ENCODE data around the gene IFT122. TPM values are rescaled to one million over a fixed set of nuclear protein-coding genes. Genes with fewer than 3 reads are reported as not detected.

Gene IFT122
- total and polyA plus RNA-seq, 2 donors (not counting 3 experiments of a cell fraction or from before 2014, with no cell fraction given) = 38.4 to 41.7 TPM

GRCh38 chr3:129528589-129529100 lies 88.6 kb downstream of the IFT122 start, which contains the start of gene RHO:
TSS of gene RHO (plus strand) at chr3:129528639. CDS start at chr3:129528734, 95 bp downstream.
- Histone ChIP-seq H3K9me1 (replicated peaks; ENCODE audit: control insufficient read depth, extremely low read depth, insufficient read depth, low read length) (no peaks in the 10 kb centered on the region), H4K20me1 (replicated peaks; ENCODE audit: control insufficient read depth, extremely low read depth, insufficient read depth, low read length) (no peaks in the 10 kb centered on the region), H3K4me1 (ENCODE audit: control insufficient read depth, extremely low read depth, insufficient read depth, low read length) (peaks cover 11% of the 10 kb centered on the region), H2AFZ (ENCODE audit: low read depth, low read length) (no peak within 1 kb of the TSS), H3K36me3 (ENCODE audit: control insufficient read depth in 2 of 2, extremely low read depth in 1 of 2, insufficient read depth in 2 of 2, low read length in 2 of 2) (no peaks in the 10 kb centered on the region), H3K79me2 (ENCODE audit: control insufficient read depth, insufficient read depth, low read length) (no peaks in the 10 kb centered on the region), H3K9ac (replicated peaks; ENCODE audit: extremely low read depth, insufficient read depth, low read length) (no peak within 1 kb of the TSS), H3K27ac (ENCODE audit: insufficient read depth, low read depth, low read length) (no peak within 1 kb of the TSS), H3K4me2 (ENCODE audit: insufficient read depth, low read length) (no peak within 1 kb of the TSS), H3K27me3 (ENCODE audit: control insufficient read depth in 2 of 2, insufficient read depth in 2 of 2, low read length in 2 of 2) (no peaks in the 10 kb centered on the region), H3K4me3 (replicated peaks in 1 of 3; ENCODE audit: insufficient read depth in 1 of 3, low read depth in 1 of 3, low read length in 3 of 3) (no peak within 1 kb of the TSS), H3K9me3 (replicated peaks; ENCODE audit: control insufficient read depth, insufficient read depth, low read length) (no peaks in the 10 kb centered on the region)
- POLR2A ChIA-PET = interaction anchor here (0.6 kb wide), 1 partner anchor 231 kb away, joined by 3 read pairs; no protein-coding TSS in a partner anchor
- CTCF ChIA-PET = no interaction called here
- BruUV-seq (replicated peaks) = no TSS peak
- intact Hi-C loops (cut with micrococcal nuclease) = no loop called here
- DNase-seq (ENCODE audit: low read depth, low spot score) = no peak
- dilution Hi-C loops (cut with MboI; ENCODE audit: extremely low pct_ligation_motif_present, low sequenced_read_pairs) = no loop called here
- no peak for FAIRE-seq
- no peak for TF ChIP-seq MYC (IDR thresholded peaks at IDR 0.05; ENCODE audit: low read depth, low read length)
- TF ChIP-seq MAX (IDR thresholded peaks at IDR 0.05; ENCODE audit: insufficient read depth, insufficient read length) = no peak
- no peak for TF ChIP-seq CTCF (IDR thresholded peaks at IDR 0.05; ENCODE audit: extremely low read depth in 1 of 2, insufficient read depth in 1 of 2, low read depth in 1 of 2, low read length in 2 of 2)
- no peak for TF ChIP-seq GATA2 (IDR thresholded peaks at IDR 0.05; ENCODE audit: insufficient read depth, insufficient read length, low read depth, low read length)
- no peak for TF ChIP-seq POLR2AphosphoS5 (IDR thresholded peaks at IDR 0.05; ENCODE audit: insufficient read depth, low read depth, low read length)
- no peak for TF ChIP-seq JUN (IDR thresholded peaks at IDR 0.05; ENCODE audit: borderline replicate concordance, insufficient read depth, insufficient read length, low read depth)
- no peak for TF ChIP-seq EZH2 (IDR thresholded peaks at IDR 0.05; ENCODE audit: borderline replicate concordance, low read depth, low read length, severe bottlenecking)
- no peak for TF ChIP-seq FOS (IDR thresholded peaks at IDR 0.05; ENCODE audit: borderline replicate concordance, insufficient read depth, low read length)

Data from endothelial cell of umbilical vein (primary cell).